Hepatocyte (in vitro differentiated cells): Measurements from ENCODE around the gene KRT80. TPM values are rescaled to one million over a fixed set of nuclear protein-coding genes. Genes with fewer than 3 reads are reported as not detected.

Experiments used
- DNase-seq: peaks from one replicate; pipeline ENCODE4 v3.0.0-alpha.2; 2016; ENCODE audit warnings: low spot score
- H2AFZ ChIP-seq: fragments of 200-600 bp; sonication (generic); 2 replicates; pipeline ENCODE4 v1.6.0; 2016; ENCODE audit warnings: antibody characterized with exemption, mild to moderate bottlenecking
- H3K27ac ChIP-seq: fragments of 200-600 bp; sonication (generic); 2 replicates; pipeline ENCODE4 v1.5.1; 2016; ENCODE audit warnings: mild to moderate bottlenecking
- H3K27me3 ChIP-seq: fragments of 200-600 bp; sonication (generic); 2 replicates; pipeline ENCODE4 v1.6.1; 2016
- H3K36me3 ChIP-seq: fragments of 200-600 bp; sonication (generic); replicated peaks from 2 replicates; pipeline ENCODE4 v1.5.1; 2016; ENCODE audit warnings: low read depth; ENCODE audit not compliant: insufficient read depth
- H3K4me1 ChIP-seq: fragments of 200-600 bp; sonication (generic); 2 replicates; pipeline ENCODE4 v1.5.1; 2016; ENCODE audit warnings: mild to moderate bottlenecking, moderate library complexity; ENCODE audit not compliant: insufficient read depth
- H3K4me2 ChIP-seq: fragments of 200-600 bp; sonication (generic); 2 replicates; pipeline ENCODE4 v1.6.0; 2016
- H3K4me3 ChIP-seq: fragments of 200-600 bp; sonication (generic); 2 replicates; pipeline ENCODE4 v1.5.1; 2016; ENCODE audit warnings: mild to moderate bottlenecking
- H3K79me2 ChIP-seq: fragments of 200-600 bp; sonication (generic); 2 replicates; pipeline ENCODE4 v1.6.0; 2017; ENCODE audit warnings: mild to moderate bottlenecking
- H3K9me2 ChIP-seq: fragments of 200-600 bp; sonication (generic); replicated peaks from 2 replicates; pipeline ENCODE4 v1.6.0; 2017; ENCODE audit warnings: mild to moderate bottlenecking; ENCODE audit not compliant: insufficient read depth
- H3K9me3 ChIP-seq: fragments of 200-600 bp; sonication (generic); 2 replicates; pipeline ENCODE4 v1.5.1; 2016; ENCODE audit warnings: low read depth, mild to moderate bottlenecking
- H4K20me1 ChIP-seq: fragments of 200-600 bp; sonication (generic); 2 replicates; pipeline ENCODE4 v1.6.0; 2016; ENCODE audit warnings: mild to moderate bottlenecking; ENCODE audit not compliant: insufficient read depth, poor library complexity, severe bottlenecking
- CTCF ChIP-seq: fragments of 200-600 bp; sonication (generic); IDR thresholded peaks from 2 replicates; pipeline ENCODE4 v1.5.1; 2016; ENCODE audit warnings: antibody characterized with exemption, mild to moderate bottlenecking; ENCODE audit not compliant: poor library complexity
- EZH2 ChIP-seq: fragments of 200-600 bp; sonication (generic); IDR thresholded peaks from 2 replicates; pipeline ENCODE4 v1.6.1; 2016; ENCODE audit warnings: antibody characterized with exemption, mild to moderate bottlenecking, borderline replicate concordance
- EZH2phosphoT487 ChIP-seq: fragments of 200-600 bp; sonication (generic); IDR thresholded peaks from one replicate; pipeline ENCODE4 v1.6.1; 2018; ENCODE audit warnings: antibody characterized with exemption, mild to moderate bottlenecking, low read depth, moderate library complexity; ENCODE audit not compliant: unreplicated experiment, severe bottlenecking
- WGBS: methylation state at CpG from one replicate; pipeline ENCODE4 v1.1.6; 2016; ENCODE audit warnings: low lambda C conversion rate; ENCODE audit errors: missing lambda C conversion rate; 5-methylcytosine and 5-hydroxymethylcytosine counted together
- polyA plus RNA-seq: library from polyadenylated mRNA; unstranded; fragments of >200 nt; fragmentation: Nextera tagmentation; extraction: Ambion mirVana; gene quantifications from 2 replicates; pipeline ENCODE4 v1.2.1, GENCODE V29; 2016
- total RNA-seq: library from RNA; depleted of rRNA; stranded (reverse); fragments of >200 nt; gene quantifications from 2 replicates; pipeline ENCODE4 v1.2.3, GENCODE V29; 2014

Gene KRT80
- total and polyA plus RNA-seq, 2 experiments from 2014 or later: 0.77 to 1.2 TPM

- no peak overlapping the region for H2AFZ ChIP-seq
- DNase-seq: no peak
- H3K4me1 ChIP-seq: peaks cover 36% of the 10 kb centered on the region
- TF ChIP-seq EZH2 (no peak), CTCF (no peak), EZH2phosphoT487 (no peak)
- WGBS: 67% methylated on average over 7 of the region's 7 CpGs
- no peaks in the 10 kb centered on the region for H3K36me3 ChIP-seq
- H3K27me3 ChIP-seq: no peaks in the 10 kb centered on the region
- H3K79me2 ChIP-seq: no peaks in the 10 kb centered on the region
- H3K9me2 ChIP-seq: no peaks in the 10 kb centered on the region
- H4K20me1 ChIP-seq: no peaks in the 10 kb centered on the region
- no peak overlapping the region for H3K4me3 ChIP-seq
- H3K4me2 ChIP-seq: no peak overlapping the region
- no peaks in the 10 kb centered on the region for H3K9me3 ChIP-seq
- no peak overlapping the region for H3K27ac ChIP-seq
Measured at GRCh38 chr12:52178443-52178842, 13.4 kb downstream of the KRT80 start.

- Histone ChIP-seq H3K27ac (no peak overlapping the region), H2AFZ (peak overlapping the region; percentile 36)
Measured at GRCh38 chr12:52175371-52176350, 16.2 kb downstream of the KRT80 start.

DNA sequence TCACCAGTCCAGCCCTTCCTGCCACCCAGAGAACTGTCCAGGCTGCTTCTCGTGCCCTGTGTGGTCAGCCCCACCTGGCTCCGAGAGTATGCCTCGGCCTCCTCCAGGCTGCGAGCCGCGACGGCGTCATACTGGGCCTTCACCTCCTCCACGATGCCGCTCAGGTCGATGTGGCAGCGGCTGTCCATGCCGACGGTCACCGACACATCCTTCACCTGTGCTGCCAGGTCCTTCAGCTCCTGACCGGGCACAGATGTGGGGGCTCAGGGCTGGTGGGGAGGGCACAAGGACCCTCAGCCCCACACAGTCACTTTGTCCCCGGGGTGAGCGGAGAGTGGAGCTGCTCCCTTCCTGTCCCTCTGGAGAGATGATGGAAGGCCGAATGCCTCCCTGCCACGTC lies 18.3 kb downstream of the KRT80 start:
- no peaks in the 10 kb centered on the region for H3K27me3 ChIP-seq
- H3K36me3 ChIP-seq: no peaks in the 10 kb centered on the region
- no peak overlapping the region for H3K4me2 ChIP-seq
- no peak overlapping the region for H3K4me3 ChIP-seq
- TF ChIP-seq CTCF (no peak), EZH2 (no peak)
- no peaks in the 10 kb centered on the region for H3K9me3 ChIP-seq
- no peak overlapping the region for H3K27ac ChIP-seq
- WGBS: 97% methylated on average over 20 of the region's 20 CpGs
- no peaks in the 10 kb centered on the region for H3K79me2 ChIP-seq
- H2AFZ ChIP-seq: no peak overlapping the region
- H4K20me1 ChIP-seq: no peaks in the 10 kb centered on the region
- no peak for DNase-seq
- peaks cover 28% of the 10 kb centered on the region for H3K4me1 ChIP-seq
- no peaks in the 10 kb centered on the region for H3K9me2 ChIP-seq

More at GRCh38 chr12:52175371-52176350, 16.2 kb downstream of the KRT80 start:
- Histone ChIP-seq H3K9me2 (no peaks in the 10 kb centered on the region), H3K4me2 (no peak overlapping the region), H3K27me3 (no peaks in the 10 kb centered on the region), H3K9me3 (no peaks in the 10 kb centered on the region), H4K20me1 (no peaks in the 10 kb centered on the region), H3K79me2 (no peaks in the 10 kb centered on the region), H3K36me3 (no peaks in the 10 kb centered on the region), H3K4me3 (no peak overlapping the region), H3K4me1 (peaks cover 21% of the 10 kb centered on the region)
- 81% methylated on average over 20 of the region's 20 CpGs for WGBS
- TF ChIP-seq CTCF (no peak), EZH2phosphoT487 (no peak), EZH2 (no peak)
- DNase-seq: no peak
